HG02623 (cell line): Measurements from ENCODE around the gene GRAMD2A.

Experiments
- ATAC-seq: cut with Tn5 transposase; IDR thresholded peaks from one replicate; pipeline ENCODE4 v1.9.1; 2021; ENCODE audit warnings: moderate library complexity; ENCODE audit not compliant: unreplicated experiment

The GRAMD2A gene

DNA sequence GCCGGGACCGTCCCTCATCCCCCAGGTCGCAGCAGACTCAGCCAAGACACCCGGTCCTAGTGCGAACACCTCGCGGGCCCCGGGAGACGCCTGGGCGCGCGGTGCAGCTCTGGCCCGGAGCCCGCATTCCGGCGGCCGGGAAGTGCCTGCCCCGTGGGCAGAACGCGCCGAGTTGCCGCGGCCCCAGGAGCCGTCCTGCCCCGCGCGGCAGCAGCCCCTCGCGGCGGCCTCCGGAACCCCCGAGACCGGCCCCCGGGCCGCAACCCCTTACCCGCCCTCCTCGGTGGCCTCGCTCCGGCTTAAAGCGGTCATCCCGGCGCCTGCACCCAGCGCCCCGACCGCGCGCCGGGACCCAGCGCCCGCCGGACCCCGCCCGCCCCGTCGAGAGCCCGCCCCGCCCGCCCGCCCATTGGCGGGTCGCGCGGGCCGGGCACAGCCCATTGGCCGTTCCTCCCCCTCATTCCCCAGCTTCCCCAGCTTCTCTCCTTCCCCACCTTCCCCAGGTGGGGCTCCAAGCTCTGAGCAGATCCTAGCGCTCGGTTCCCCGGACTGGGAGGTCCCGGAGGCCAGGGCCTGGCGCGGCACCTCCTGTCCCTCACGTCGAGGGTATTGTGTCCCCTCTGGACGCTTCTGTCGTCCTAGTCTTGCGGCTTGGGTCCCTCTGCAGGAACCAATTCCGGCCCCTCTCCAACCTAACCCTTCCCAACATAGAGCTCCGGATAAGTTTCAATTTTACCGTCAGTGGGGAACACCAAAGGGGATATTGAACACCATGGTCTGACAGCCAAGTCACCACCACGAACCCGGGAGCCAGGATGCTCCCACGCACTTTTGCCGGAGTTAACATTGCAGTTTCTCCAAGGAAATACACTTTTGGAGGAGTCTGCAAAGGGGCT lies at the start of gene GRAMD2A:
TSS of gene GRAMD2A (minus strand) at position 328 of the 896 bp plus-strand sequence.
- no peak for ATAC-seq

- ATAC-seq: no peak
Measured at GRCh38 chr15:72242775-72243370, 45.3 kb upstream of the GRAMD2A start.

GRCh38 chr15:72239652-72240051 lies 42.1 kb upstream of the GRAMD2A start:
- ATAC-seq: no peak

- ATAC-seq: no peak
Measured at GRCh38 chr15:72238586-72238985, 41.0 kb upstream of the GRAMD2A start.

DNA sequence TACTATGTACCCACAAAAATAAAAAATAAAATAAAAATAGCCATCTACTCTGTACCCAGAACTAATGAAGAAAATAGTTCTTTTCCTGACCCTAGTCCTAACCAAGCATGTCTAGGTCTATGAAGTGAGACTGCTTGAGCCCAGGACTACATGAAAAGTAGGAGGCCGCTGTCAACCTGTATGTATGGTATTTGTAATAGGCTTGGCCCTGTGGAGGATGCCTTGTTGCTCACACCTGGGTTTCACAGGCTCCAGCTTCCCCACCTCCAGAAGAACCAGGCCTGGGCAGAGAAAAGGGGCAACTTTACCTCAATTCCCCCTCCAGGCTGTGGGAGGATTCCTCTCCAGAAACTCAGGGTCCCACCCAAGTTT lies 40.3 kb upstream of the GRAMD2A start:
- no peak for ATAC-seq

GRCh38 chr15:72237029-72237852 lies 39.7 kb upstream of the GRAMD2A start:
- no peak for ATAC-seq

- no peak for ATAC-seq
Measured at GRCh38 chr15:72236381-72237003, 38.9 kb upstream of the GRAMD2A start.

GRCh38 chr15:72235298-72235697 lies 37.7 kb upstream of the GRAMD2A start:
- no peak for ATAC-seq

GRCh38 chr15:72233769-72234168 lies 36.2 kb upstream of the GRAMD2A start:
- no peak for ATAC-seq

DNA sequence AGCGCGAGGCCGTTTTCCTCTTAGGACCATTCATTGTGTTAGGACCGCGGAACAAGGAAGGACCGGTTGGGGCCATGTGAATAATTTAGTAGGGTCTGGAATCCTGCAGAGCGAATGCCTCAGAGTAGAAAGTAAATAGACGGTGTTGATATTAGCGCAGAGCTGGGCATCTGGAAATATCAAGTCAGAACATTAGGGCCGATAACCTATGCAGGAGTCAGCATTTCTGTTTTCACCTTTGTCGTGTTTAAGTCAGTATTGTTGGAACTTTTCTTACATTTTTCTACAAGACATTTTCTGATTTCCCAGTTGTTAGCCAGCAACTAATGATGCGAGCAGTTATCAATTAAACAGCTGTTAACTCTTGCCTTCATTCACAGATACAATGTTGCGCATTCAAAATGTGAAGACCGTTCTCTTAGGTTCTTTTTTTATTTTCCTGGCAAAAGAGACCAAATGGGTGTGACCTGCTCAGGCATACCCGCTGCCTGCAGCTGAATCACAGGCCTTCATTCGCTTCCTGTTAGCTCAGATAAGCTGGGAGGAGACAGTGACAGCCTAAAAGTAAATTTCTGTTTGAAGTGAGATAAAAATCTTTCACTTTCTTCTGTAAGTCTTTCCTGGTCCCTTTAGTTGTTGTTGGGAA lies 34.4 kb upstream of the GRAMD2A start:
- ATAC-seq: no peak

DNA sequence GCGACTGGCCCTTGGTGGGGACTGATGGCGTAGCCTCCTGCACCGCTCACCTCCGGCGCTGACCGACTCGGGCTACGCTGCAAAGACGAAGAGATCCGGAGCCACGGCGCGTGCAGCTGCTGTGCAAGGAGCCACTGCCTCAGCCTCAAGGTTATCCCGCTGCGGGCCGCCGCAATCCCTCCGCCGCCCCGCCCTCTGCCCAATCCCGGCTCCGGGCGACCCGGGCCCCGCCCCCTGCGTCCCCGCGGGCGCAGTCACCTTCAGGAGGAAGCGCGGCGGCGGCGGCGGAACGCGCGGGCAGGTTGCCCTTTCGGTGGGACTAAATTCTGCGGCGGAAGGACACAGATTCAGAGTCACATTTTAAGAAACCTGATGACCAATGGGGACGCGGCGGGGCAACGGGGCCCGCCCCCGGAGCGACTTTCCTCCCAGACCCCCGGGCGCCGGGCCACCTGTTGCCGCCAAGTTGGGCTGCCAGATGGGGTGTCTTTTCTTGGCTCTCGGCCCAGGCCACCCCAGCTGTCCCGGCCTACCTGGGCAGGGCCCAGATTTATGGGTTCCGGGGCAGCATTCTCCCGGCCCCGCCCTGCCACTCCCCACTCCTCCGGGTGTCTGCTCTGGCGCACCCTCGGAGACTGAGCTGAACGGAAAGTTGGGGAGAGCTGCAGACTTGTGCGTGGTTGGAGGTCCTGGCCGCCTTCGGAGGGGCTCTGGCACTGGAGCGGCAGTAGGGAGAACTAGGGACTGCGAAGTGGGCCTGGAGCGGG lies 33.7 kb upstream of the GRAMD2A start, which contains the start of gene PKM:
TSS of gene PKM (minus strand) at position 125 of the 767 bp plus-strand sequence. CDS start 12,093 bp downstream, outside the sequence.
- peak; percentile 30 for ATAC-seq

DNA sequence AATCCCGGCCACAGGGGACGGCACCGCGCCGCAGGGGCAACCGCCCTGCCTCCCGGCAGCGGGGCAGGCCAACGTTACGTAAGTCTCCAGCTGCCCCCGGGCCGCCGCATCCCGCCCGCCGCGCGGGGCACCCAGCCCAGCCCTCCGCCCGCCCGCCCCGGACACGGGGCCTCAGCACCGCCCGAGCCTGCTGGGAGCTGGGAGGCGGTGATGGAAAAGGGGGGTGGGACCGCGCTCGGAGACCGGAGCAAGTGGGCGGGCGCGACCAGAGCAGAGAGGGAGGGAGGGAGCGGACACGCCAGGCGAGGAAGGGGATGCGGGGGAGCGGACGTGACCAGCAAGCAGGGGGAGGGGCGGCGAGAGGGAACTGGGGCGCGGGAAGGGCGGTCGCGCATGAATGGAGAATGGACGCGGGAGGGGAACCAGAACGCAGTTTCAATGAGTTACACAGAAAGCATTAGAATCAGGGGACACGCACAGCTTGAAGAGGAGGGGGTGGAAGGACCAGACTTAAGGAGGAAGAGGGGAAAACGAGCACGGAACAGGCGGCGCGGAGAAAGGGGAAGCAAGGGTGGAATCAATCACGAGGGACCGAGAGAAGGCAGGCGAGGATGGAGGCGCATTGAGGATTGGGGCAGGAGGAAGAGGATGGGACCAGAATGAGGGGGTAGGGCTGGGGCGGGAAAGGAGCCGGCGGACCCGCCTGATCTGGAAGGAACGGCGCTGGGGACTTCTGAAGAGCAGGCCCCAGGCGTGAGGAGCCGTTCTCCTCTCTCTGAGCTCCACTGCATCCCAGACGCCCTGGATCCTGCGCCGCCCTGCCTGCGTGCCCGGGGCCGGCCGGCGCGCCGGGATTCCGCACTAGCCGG lies 32.8 kb upstream of the GRAMD2A start:
- no peak for ATAC-seq

DNA sequence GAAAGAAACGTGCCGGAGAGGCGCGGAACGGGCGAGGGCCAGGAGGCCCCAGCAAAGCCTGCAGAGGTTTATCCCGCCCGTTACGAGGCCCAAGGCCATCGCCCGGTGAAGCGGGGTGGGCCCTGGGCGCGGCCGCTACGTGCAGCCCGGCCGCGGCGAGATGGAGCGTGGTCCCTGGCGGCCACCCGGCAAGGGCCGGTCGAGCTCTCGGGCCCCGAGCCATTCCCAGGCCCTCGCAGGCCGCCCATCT lies 32.3 kb upstream of the GRAMD2A start:
- ATAC-seq: no peak

DNA sequence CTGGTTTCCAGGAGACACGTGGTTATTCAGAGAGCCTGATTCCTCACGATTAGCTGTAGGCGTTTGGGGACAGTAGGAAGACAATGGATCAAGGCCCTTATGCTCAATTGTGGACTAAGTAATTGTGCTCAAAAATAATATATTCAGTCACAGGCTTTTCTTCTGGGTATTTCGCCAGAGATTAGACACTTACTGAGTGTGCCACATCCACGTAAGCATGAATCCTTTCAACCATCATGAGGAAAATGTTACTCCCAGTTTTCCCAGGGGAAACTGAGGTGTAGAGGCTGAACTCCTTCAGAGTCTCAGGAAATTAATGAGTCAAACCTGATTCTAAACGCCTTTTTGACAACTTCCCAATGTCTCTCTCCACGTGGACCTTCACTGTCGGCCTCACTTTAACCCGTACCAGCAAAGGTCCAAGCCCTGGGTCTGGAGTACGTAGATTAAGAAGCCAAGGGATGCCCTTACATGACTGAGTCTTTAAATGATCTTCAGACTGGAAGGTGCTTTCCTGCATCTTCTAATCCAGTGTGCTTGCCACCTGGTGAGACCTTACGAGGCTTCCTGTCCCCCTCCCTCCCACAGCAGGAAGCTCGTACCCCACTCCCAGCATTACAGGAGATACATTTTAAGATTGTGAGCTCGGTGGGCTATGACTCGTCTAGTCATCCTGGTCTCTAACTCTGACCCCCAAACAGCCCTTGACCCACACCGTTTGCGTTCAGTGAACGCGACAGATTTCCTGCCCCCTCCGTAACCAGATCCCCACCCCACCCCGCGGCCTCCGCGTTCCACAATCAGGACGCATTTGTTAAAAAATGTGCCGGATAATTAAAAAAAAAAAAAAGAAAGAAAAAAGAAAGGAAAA lies 31.7 kb upstream of the GRAMD2A start:
- ATAC-seq: no peak

GRCh38 chr15:72227720-72228119 lies 30.1 kb upstream of the GRAMD2A start:
- ATAC-seq: no peak

DNA sequence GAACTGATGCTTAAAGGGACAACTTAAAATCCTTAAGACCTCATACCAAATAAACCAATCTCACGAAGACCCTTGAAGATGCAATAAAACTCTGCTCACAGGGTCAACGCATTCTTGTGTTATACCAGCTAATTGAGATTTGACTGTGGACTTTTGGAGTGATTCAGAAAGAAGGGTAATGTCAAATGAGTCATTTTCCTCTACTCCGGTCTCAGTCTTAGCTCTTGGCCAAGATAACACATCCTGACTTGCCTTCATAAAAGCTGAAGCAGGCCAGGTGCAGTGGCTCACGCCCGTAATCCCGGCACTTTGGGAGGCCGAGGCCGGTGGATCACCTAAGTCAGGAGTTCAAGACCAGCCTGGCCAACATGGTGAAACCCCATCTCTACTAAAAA lies 29.6 kb upstream of the GRAMD2A start:
- ATAC-seq: no peak

- ATAC-seq: no peak
Measured at GRCh38 chr15:72223278-72223677, 25.7 kb upstream of the GRAMD2A start.

GRCh38 chr15:72222393-72222792 lies 24.8 kb upstream of the GRAMD2A start:
- ATAC-seq: no peak
